ENCODE data around the gene PHKG2.

Gene PHKG2

GRCh38 chr16:30771726-30772125, 23.5 kb downstream of the PHKG2 start:
- DNase-seq (ENCODE audit: low read depth): no peak
- H3K4me3 ChIP-seq (ENCODE audit: low read depth, low read length): no peak overlapping the region
- no peak for TF ChIP-seq POLR2A (IDR thresholded peaks at IDR 0.05; ENCODE audit: extremely low read depth, insufficient read length)
- no peak for TF ChIP-seq MAX (IDR thresholded peaks at IDR 0.05; ENCODE audit: low read depth, low read length)
- no peak for TF ChIP-seq MYC (IDR thresholded peaks at IDR 0.05; ENCODE audit: low read depth, low read length)
- TF ChIP-seq CTCF (IDR thresholded peaks at IDR 0.05; ENCODE audit: low read depth, low read length): no peak

GRCh38 chr16:30773826-30774225, 25.6 kb downstream of the PHKG2 start:
- H3K4me3 ChIP-seq (ENCODE audit: low read depth, low read length): no peak overlapping the region
- DNase-seq (ENCODE audit: low read depth): no peak
- TF ChIP-seq POLR2A (IDR thresholded peaks at IDR 0.05; ENCODE audit: extremely low read depth, insufficient read length) (no peak), MAX (IDR thresholded peaks at IDR 0.05; ENCODE audit: low read depth, low read length) (no peak), CTCF (IDR thresholded peaks at IDR 0.05; ENCODE audit: low read depth, low read length) (no peak), MYC (IDR thresholded peaks at IDR 0.05; ENCODE audit: low read depth, low read length) (no peak)

GRCh38 chr16:30774367-30775130, 26.3 kb downstream of the PHKG2 start:
- H3K4me3 ChIP-seq (ENCODE audit: low read depth, low read length): peak overlapping the region; percentile 77
- TF ChIP-seq POLR2A (IDR thresholded peaks at IDR 0.05; ENCODE audit: extremely low read depth, insufficient read length): peak; percentile 14
- TF ChIP-seq CTCF (IDR thresholded peaks at IDR 0.05; ENCODE audit: low read depth, low read length): no peak
- DNase-seq (ENCODE audit: low read depth): no peak

GRCh38 chr16:30775131-30775391, 26.8 kb downstream of the PHKG2 start:
- no peak for DNase-seq (ENCODE audit: low read depth)
- TF ChIP-seq MYC (IDR thresholded peaks at IDR 0.05; ENCODE audit: low read depth, low read length) (no peak), POLR2A (IDR thresholded peaks at IDR 0.05; ENCODE audit: extremely low read depth, insufficient read length) (no peak), CTCF (IDR thresholded peaks at IDR 0.05; ENCODE audit: low read depth, low read length) (no peak), MAX (IDR thresholded peaks at IDR 0.05; ENCODE audit: low read depth, low read length) (no peak)
- H3K4me3 ChIP-seq (ENCODE audit: low read depth, low read length): peak overlapping the region; percentile 77

- TF ChIP-seq POLR2A (IDR thresholded peaks at IDR 0.05; ENCODE audit: extremely low read depth, insufficient read length) (peak; percentile 58), CTCF (IDR thresholded peaks at IDR 0.05; ENCODE audit: low read depth, low read length) (no peak), MYC (IDR thresholded peaks at IDR 0.05; ENCODE audit: low read depth, low read length) (peak; percentile 98), MAX (IDR thresholded peaks at IDR 0.05; ENCODE audit: low read depth, low read length) (peak; percentile 94)
Measured at GRCh38 chr16:30775392-30776188, 27.4 kb downstream of the PHKG2 start.

More at GRCh38 chr16:30775392-30776188, 27.4 kb downstream of the PHKG2 start:
- DNase-seq (ENCODE audit: low read depth): peak; percentile 90
- H3K4me3 ChIP-seq (ENCODE audit: low read depth, low read length): peak overlapping the region; percentile 77

Data from NB4 (cell line).